Panc1 (cell line): ENCODE data around the gene NCLN. TPM values are rescaled to one million over a fixed set of nuclear protein-coding genes. Genes with fewer than 3 reads are reported as not detected.

Source experiments
- ATAC-seq: fragments of 200-7000 bp; cut with Tn5 transposase; 2 replicates; pipeline ENCODE4 v1.9.1; 2020; ENCODE audit warnings: mild to moderate bottlenecking, moderate library complexity
- BruUV-seq: library from RNA; stranded (reverse); fragments of 400-500 nt; replicated peaks from 2 replicates; lab custom pipeline; 2021; lab: Mats Ljungman, UMichigan
- CTCF ChIA-PET: fragments of 300-600 bp; sonication (Branson Sonifier 250); formaldehyde crosslinking; loops from one replicate; lab custom pipeline; 2022; ENCODE audit warnings: antibody characterized with exemption; lab: Charles Lee
- POLR2A ChIA-PET: fragments of 300-600 bp; sonication (Branson Sonifier 250); formaldehyde crosslinking; loops from one replicate; lab custom pipeline; 2022; ENCODE audit warnings: antibody characterized with exemption; lab: Charles Lee
- DNase-seq: peaks from one replicate; pipeline ENCODE4 v3.0.0-alpha.2; 2010; ENCODE audit warnings: low read depth, low spot score
- H3K27ac ChIP-seq: 2 replicates; pipeline ENCODE4 v1.5.1; 2011; ENCODE audit warnings: mild to moderate bottlenecking, low read length, inconsistent platforms
- H3K27me3 ChIP-seq: fragments of 200-500 bp; sonication (Bioruptor generic); 2 replicates; pipeline ENCODE4 v1.6.0; 2014; ENCODE audit warnings: low read length, inconsistent platforms; ENCODE audit not compliant: control insufficient read depth, insufficient read depth
- H3K36me3 ChIP-seq: fragments of 200-500 bp; sonication (Bioruptor generic); 2 replicates; pipeline ENCODE4 v1.5.1; 2014; ENCODE audit warnings: inconsistent platforms, mild to moderate bottlenecking, low read length, moderate library complexity; ENCODE audit not compliant: control insufficient read depth, insufficient read depth
- H3K4me1 ChIP-seq: 2 replicates; pipeline ENCODE4 v1.5.1; 2011; ENCODE audit warnings: inconsistent platforms, mild to moderate bottlenecking, low read length, moderate library complexity; ENCODE audit not compliant: control insufficient read depth, insufficient read depth
- H3K4me3 ChIP-seq, 2 experiments: 2 replicates each; pipeline ENCODE4 v1.5.1; 2011 to 2012; ENCODE audit warnings: low read depth in 2 of 2, low read length in 2 of 2, mild to moderate bottlenecking in 2 of 2, inconsistent platforms in 1 of 2, moderate library complexity in 1 of 2
- H3K9me3 ChIP-seq: fragments of 200-500 bp; sonication (Bioruptor generic); 2 replicates; pipeline ENCODE4 v1.5.1; 2014; ENCODE audit warnings: low read depth, mild to moderate bottlenecking, inconsistent platforms, low read length, moderate library complexity; ENCODE audit not compliant: control insufficient read depth, insufficient read depth
- CTCF ChIP-seq: fragments of 450-650 bp; IDR thresholded peaks from 2 replicates; pipeline ENCODE4 v1.5.1; 2017; ENCODE audit warnings: mild to moderate bottlenecking
- POLR2AphosphoS5 ChIP-seq: IDR thresholded peaks from 2 replicates; pipeline ENCODE4 v1.6.1; 2012; ENCODE audit warnings: mild to moderate bottlenecking, low read depth, low read length, moderate library complexity
- REST ChIP-seq, 2 experiments: IDR thresholded peaks; 2 replicates each; pipeline ENCODE4 v1.6.1; 2011 to 2012; ENCODE audit warnings: low read depth in 2 of 2, control low read depth in 1 of 2, low read length in 1 of 2, mild to moderate bottlenecking in 1 of 2, moderate library complexity in 1 of 2; ENCODE audit not compliant: insufficient read depth in 1 of 2
- SIN3A ChIP-seq: IDR thresholded peaks from 2 replicates; pipeline ENCODE4 v1.6.1; 2012; ENCODE audit warnings: low read depth, mild to moderate bottlenecking, low read length, moderate library complexity, borderline replicate concordance; ENCODE audit not compliant: insufficient read depth
- TCF7L2 ChIP-seq: IDR thresholded peaks from 2 replicates; pipeline ENCODE4 v1.6.1; 2011; ENCODE audit warnings: mild to moderate bottlenecking, low read depth, low read length, inconsistent platforms
- in situ Hi-C: cut with HindIII; loops from 2 replicates; pipeline ENCODE4 v1.10.0; 2016; ENCODE audit warnings: low sequenced_read_pairs, low pct_unique_long_range_greater_than_20kb
- intact Hi-C: fragments of 100-400 bp; cut with micrococcal nuclease; formaldehyde crosslinking; loops from one replicate; pipeline ENCODE4 v1.10.0; 2022; ENCODE audit not compliant: unreplicated experiment
- total RNA-seq: library from RNA; stranded (reverse); gene quantifications from one replicate; pipeline ENCODE4 v1.2.1, GENCODE V29; 2021; ENCODE audit not compliant: unreplicated experiment

Gene NCLN
- total RNA-seq, 1 experiment from 2014 or later = 132 TPM

GRCh38 chr19:3225169-3225485, 39.4 kb downstream of the NCLN start:
- no peaks in the 10 kb centered on the region; the same call in 1 of the 2 replicates for H3K27me3 ChIP-seq
- BruUV-seq = no TSS peak
- H3K27ac ChIP-seq = no peak overlapping the region
- no peaks in the 10 kb centered on the region for H3K9me3 ChIP-seq
- ATAC-seq = no peak
- intact Hi-C loops = no loop called here
- DNase-seq = no peak
- TF ChIP-seq CTCF = no peak
- no peak for TF ChIP-seq POLR2AphosphoS5
- TF ChIP-seq REST (IDR thresholded peaks at IDR 0.05; ENCODE audit: insufficient read depth in 1 of 2, low read depth in 2 of 2, low read length in 1 of 2) = no peak
- no peak for TF ChIP-seq TCF7L2
- TF ChIP-seq SIN3A = no peak
- no peaks in the 10 kb centered on the region for H3K36me3 ChIP-seq
- CTCF ChIA-PET = no interaction called here
- H3K4me1 ChIP-seq = no peaks in the 10 kb centered on the region
- in situ Hi-C loops = no loop called here
- POLR2A ChIA-PET = no interaction called here
- H3K4me3 ChIP-seq = no peak overlapping the region

- no peaks in the 10 kb centered on the region for H3K36me3 ChIP-seq
- DNase-seq (no peak), ATAC-seq (no peak)
- no peak overlapping the region for H3K4me3 ChIP-seq
- POLR2A ChIA-PET = no interaction called here
- intact Hi-C loops (no loop called here), in situ Hi-C loops (no loop called here)
- no peak for TF ChIP-seq CTCF
- no peak for TF ChIP-seq SIN3A
- TF ChIP-seq TCF7L2 = no peak
- TF ChIP-seq POLR2AphosphoS5 = no peak
- no peak for TF ChIP-seq REST (IDR thresholded peaks at IDR 0.05; ENCODE audit: insufficient read depth in 1 of 2, low read depth in 2 of 2, low read length in 1 of 2)
- H3K9me3 ChIP-seq = no peaks in the 10 kb centered on the region
- no peaks in the 10 kb centered on the region; the same call in 1 of the 2 replicates for H3K27me3 ChIP-seq
- BruUV-seq = no TSS peak
- H3K4me1 ChIP-seq = no peaks in the 10 kb centered on the region
- CTCF ChIA-PET = no interaction called here
- H3K27ac ChIP-seq = no peak overlapping the region
Observed at GRCh38 chr19:3225677-3226093, 40.0 kb downstream of the NCLN start.
